ENCODE measurements around the gene OR4D9. TPM values are rescaled to one million over a fixed set of nuclear protein-coding genes. Genes with fewer than 3 reads are reported as not detected.
"Not testable (repeated sequence)": the region's sequence is repeated elsewhere in the genome, so short reads cannot be mapped to it uniquely, and the experiment has no call there.

Gene OR4D9
- total RNA-seq, 1 experiment from 2014 or later: not detected

GRCh38 chr11:59547605-59548308, 36.4 kb downstream of the OR4D9 start:
- peak; percentile 25 for DNase-seq (ENCODE audit: low read depth)
- in situ Hi-C loops (cut with HindIII; ENCODE audit: low pct_unique_long_range_greater_than_20kb, low sequenced_read_pairs): not testable (repeated sequence)

GRCh38 chr11:59548309-59548656, 36.9 kb downstream of the OR4D9 start:
- in situ Hi-C loops (cut with HindIII; ENCODE audit: low pct_unique_long_range_greater_than_20kb, low sequenced_read_pairs): no loop called here

GRCh38 chr11:59550368-59550841, 39.1 kb downstream of the OR4D9 start:
- in situ Hi-C loops (cut with HindIII; ENCODE audit: low pct_unique_long_range_greater_than_20kb, low sequenced_read_pairs): no loop called here
- peak; percentile 92 for DNase-seq (ENCODE audit: low read depth)

More at GRCh38 chr11:59548309-59548656, 36.9 kb downstream of the OR4D9 start:
- DNase-seq (ENCODE audit: low read depth): no peak

GRCh38 chr11:59550842-59551658, 39.7 kb downstream of the OR4D9 start:
- in situ Hi-C loops (cut with HindIII; ENCODE audit: low pct_unique_long_range_greater_than_20kb, low sequenced_read_pairs): no loop called here
- peak; percentile 84 for DNase-seq (ENCODE audit: low read depth)

GRCh38 chr11:59551659-59552521, 40.6 kb downstream of the OR4D9 start:
- in situ Hi-C loops (cut with HindIII; ENCODE audit: low pct_unique_long_range_greater_than_20kb, low sequenced_read_pairs): no loop called here
- DNase-seq (ENCODE audit: low read depth): peak; percentile 47

GRCh38 chr11:59552844-59553243, 41.5 kb downstream of the OR4D9 start:
- DNase-seq (ENCODE audit: low read depth): no peak
- in situ Hi-C loops (cut with HindIII; ENCODE audit: low pct_unique_long_range_greater_than_20kb, low sequenced_read_pairs): no loop called here

- DNase-seq (ENCODE audit: low read depth): no peak
- in situ Hi-C loops (cut with HindIII; ENCODE audit: low pct_unique_long_range_greater_than_20kb, low sequenced_read_pairs): no loop called here
Measured at GRCh38 chr11:59553323-59553722, 42.0 kb downstream of the OR4D9 start.

- in situ Hi-C loops (cut with HindIII; ENCODE audit: low pct_unique_long_range_greater_than_20kb, low sequenced_read_pairs): no loop called here
- DNase-seq (ENCODE audit: low read depth): no peak
Measured at GRCh38 chr11:59555601-59556114, 44.3 kb downstream of the OR4D9 start.

- in situ Hi-C loops (cut with HindIII; ENCODE audit: low pct_unique_long_range_greater_than_20kb, low sequenced_read_pairs): no loop called here
- peak; percentile 79 for DNase-seq (ENCODE audit: low read depth)
Measured at GRCh38 chr11:59556115-59556916, 45.0 kb downstream of the OR4D9 start.

- no peak for DNase-seq (ENCODE audit: low read depth)
- in situ Hi-C loops (cut with HindIII; ENCODE audit: low pct_unique_long_range_greater_than_20kb, low sequenced_read_pairs): no loop called here
Measured at GRCh38 chr11:59556917-59557348, 45.6 kb downstream of the OR4D9 start.

GRCh38 chr11:59558270-59558643, 46.9 kb downstream of the OR4D9 start:
- no peak for DNase-seq (ENCODE audit: low read depth)
- in situ Hi-C loops (cut with HindIII; ENCODE audit: low pct_unique_long_range_greater_than_20kb, low sequenced_read_pairs): no loop called here

- in situ Hi-C loops (cut with HindIII; ENCODE audit: low pct_unique_long_range_greater_than_20kb, low sequenced_read_pairs): no loop called here
- no peak for DNase-seq (ENCODE audit: low read depth)
Measured at GRCh38 chr11:59559886-59560285, 48.5 kb downstream of the OR4D9 start.

GRCh38 chr11:59560290-59560701, 49.0 kb downstream of the OR4D9 start:
- in situ Hi-C loops (cut with HindIII; ENCODE audit: low pct_unique_long_range_greater_than_20kb, low sequenced_read_pairs): no loop called here
- peak; percentile 73 for DNase-seq (ENCODE audit: low read depth)

- DNase-seq (ENCODE audit: low read depth): peak; percentile 83
- in situ Hi-C loops (cut with HindIII; ENCODE audit: low pct_unique_long_range_greater_than_20kb, low sequenced_read_pairs): no loop called here
Measured at GRCh38 chr11:59560702-59561473, 49.5 kb downstream of the OR4D9 start.

GRCh38 chr11:59562292-59562691, 51.0 kb downstream of the OR4D9 start:
- no peak for DNase-seq (ENCODE audit: low read depth)
- in situ Hi-C loops (cut with HindIII; ENCODE audit: low pct_unique_long_range_greater_than_20kb, low sequenced_read_pairs): no loop called here
